Measurements from ENCODE around the gene EIF4G3.
"Not testable (repeated sequence)": the region's sequence is repeated elsewhere in the genome, so short reads cannot be mapped to it uniquely, and the experiment has no call there.

Gene EIF4G3

DNA sequence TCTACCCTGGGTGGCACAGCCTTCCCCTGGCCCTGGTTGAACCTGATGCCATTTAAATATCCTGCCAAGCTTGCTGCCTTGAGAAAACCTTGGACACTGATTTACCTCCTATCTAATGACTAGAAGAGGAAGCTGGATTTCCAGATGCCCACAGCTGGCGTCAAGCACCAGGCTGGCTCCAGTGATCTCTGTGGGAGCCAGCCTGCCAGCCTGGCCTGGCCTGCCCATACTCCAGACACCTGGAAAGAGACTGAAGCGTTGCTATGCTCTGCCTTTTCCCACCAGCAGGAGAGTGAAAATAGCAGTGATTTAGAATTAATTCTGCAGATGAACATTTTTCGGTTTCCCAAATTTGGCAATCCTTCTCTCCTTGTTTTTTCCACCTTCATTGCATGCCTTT, 11.5 kb upstream of the EIF4G3 start:
- DNase-seq: no peak

DNA sequence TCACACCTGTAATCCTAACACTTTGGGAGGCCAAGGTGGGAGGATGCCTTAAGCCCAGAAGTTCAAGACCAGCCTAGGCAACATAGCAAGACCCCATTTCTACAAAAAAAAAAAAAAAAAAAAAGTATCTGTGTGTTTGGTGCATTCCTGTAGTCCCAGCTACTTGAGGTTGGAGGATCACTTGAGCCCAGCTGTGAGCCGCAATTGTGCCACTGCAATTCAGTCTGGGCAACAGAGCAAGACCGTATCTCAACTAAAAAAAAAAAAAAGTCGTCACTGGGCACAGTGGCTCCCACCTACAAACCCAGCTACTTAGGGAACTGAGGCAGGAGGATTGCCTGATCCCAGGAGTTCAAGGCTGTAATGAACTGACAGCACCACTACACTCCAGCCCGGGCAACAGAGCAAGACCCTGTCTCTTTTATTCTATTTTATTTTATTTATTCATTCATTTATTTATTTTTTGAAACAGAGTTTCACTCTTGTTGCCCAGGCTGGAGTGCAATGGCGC, 8.6 kb upstream of the EIF4G3 start:
- DNase-seq: no peak

DNA sequence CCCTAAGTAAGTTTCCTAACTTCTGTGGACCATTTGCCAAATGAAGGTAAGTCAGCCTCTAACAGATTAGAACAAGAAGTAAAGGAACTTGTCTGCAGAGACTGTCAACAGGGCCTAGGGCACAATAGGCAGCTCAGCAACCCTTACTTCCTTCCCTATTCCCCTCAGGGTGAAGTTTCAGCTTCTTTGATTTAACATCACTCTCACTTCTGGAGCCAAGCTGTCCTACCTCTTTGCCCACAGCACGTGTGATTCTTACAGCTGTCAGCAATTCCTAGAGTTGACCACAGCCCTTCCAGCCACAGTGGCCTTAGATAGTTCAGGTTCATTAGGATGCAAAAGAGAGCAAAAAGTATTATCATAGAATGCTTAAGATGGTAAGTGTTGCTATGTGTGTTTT, 7.6 kb upstream of the EIF4G3 start:
- DNase-seq: peak; percentile 50 to 53

DNA sequence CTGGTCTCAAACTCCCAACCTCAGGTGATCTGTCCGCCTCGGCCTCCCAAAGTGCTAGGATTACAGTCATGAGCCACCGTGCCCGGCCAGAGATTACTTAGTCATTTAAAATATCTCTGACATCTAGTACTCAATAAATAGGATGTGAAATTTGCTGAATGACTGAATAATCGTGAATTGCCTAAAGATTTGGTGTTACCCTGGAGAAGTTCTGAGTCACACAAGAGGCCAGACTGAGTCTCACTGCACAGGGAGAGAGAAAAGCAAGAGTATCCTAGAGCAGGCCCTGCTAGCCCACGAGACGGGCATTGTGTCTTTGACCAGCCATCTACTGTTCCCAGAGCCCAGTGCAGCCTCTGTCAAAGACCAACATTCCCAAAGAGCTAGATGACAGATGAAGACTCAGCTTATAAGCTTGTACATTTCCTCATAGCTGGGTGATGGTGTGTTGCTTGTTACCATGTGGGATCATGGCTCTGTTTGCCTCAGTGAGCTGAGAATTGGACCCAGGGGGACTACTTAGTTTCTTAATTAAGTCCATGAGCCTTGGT, 5.6 kb upstream of the EIF4G3 start:
- DNase-seq: peak; percentile 26 to 28

DNA sequence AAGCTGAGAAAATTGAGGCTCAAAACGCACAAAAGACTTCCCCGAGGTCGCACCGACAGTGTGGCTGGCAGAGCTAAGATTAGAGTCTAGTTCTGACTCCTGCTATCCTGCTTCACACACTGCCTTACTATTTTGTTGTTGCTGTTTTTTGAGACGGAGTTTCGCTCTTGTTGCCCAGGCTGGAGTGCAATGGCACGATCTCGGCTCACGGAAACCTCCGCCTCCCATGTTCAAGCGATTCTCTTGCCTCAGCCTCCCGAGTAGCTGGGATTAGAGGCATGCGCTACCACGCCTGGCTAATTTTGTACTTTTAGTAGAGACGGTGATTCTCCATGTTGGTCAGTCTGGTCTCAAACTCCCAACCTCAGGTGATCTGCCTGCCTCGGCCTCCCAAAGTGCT, 1.6 kb upstream of the EIF4G3 start:
- not testable (repeated sequence) for DNase-seq

DNA sequence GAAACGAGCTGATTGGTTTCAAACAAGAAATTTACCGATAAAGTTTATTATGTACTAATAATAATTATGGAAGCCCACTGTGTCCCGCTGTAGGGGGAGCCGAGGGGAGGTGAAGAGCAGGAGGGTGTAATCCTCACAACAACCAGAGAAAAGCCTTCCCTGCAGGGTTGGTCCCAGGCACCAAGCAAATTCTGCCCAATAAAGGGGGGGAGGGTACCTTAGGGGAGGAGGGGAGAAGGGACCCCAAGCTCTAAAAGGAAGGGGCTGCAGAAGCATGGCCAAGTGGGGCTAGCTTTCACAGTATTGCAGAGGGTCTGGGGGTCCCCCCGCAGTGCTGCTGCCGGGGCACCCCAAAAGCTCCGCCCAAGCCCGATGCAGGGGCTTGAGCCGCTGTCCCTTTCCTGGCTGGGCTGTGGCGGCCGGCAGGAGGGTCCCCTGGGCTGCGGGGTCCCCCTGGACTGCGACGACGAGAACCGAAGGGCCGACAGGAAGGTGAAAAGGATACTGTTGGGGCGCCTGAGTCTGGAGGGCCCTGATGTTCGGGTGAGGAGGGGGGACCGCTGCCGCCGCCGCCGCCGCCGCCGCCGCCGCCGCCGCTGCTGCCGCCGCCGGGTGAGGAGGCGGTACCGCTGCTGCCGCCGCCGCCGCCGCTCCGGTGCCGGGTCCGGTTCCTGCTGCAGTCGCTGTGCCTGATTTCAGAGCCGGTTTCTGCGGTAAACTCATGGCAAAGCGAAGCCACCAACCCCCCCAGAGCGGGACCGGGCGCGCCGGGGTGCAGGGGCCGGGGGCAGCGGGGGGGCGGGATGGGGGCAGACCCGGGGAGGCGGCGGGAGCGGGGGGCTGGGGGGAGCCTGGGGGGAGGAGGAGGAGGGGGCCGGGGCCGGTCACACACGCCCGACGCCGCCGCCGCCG, 771 bp downstream of the EIF4G3 start:
- DNase-seq: peak in 1 of 2 donors; percentile 39

DNA sequence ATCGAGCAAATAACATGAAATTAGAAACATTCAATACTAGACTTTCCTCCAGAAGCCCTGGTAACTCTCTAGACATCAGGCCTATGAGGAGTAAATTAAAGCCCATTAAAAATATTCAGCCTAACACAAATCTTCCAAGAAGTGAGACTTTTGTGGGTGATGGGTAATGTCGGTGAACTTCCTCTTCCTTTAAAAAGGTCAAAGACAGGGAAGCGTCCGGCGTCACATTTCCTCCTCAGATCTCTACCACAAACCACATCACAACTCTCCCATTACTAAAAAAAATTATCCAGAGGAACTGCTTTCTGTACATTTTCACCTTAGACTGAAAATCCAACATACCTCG, 1.4 kb downstream of the EIF4G3 start:
- peak; percentile 88 for DNase-seq

DNA sequence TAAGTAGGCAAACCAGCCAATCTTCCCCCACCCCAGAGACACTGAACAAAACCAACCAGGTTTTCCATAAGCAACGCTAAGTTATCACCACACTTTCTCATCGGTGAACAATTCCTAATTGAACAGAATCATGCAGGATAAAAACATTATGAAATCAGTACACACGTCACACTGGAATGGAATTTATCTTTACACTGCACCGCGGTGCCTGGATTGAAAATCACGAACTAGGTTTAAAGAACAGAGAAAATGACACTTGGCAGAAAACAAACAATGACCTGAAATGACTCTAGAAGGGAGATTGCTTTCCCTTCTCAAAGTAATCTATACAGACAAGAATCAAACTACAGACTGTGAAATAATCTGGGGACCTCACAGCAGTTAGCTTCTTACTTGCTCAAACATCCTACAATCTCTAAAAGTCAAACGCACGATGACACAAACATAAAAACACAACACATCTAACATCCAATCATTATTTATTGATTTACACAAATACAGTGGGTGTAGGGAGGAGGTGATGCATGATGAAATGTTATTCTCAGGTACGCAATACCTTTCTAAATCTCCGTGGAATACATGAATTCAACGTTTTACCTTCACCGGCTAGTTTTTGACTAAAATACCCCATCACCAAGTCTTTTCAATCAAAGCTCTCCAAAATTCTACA, 1.9 kb downstream of the EIF4G3 start:
- no peak for DNase-seq

DNA sequence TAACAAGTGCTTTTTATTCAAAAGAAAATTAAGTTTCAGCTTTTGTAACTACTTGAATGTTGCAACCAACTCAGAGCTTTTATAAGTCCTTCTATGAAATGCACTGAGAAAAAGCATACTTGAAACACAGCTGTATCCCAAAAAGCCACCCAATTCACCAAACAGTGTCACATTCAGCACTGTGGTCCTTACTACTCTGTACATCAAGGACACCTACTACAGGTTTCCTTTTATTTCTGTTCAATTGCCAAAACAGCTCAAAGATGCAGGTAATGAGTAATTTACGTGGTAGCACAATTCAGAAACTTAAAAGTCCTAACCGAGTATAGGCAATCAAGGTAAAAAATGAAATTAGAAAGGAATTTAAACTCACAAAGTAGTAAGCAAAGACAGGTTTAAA, 2.5 kb downstream of the EIF4G3 start:
- DNase-seq: no peak

DNA sequence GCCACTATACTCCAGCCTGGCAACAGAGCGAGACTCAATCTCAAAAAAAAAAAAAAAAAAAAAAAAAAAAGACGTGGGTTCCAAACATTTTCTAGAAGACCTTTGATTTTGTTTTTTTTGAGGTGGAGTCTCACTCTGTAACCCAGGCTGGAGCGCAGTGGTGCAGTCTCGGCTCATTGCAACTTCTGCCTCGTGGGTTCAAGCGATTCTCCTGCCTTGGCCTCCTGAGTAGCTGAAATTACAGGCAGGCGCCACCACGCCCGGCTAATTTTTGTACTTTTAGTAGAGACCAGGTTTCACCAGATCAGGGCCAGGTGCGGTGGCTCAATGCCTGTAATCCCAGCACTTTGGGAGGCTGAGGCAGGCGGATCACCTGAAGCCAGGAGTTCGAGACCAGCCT, 3.6 kb downstream of the EIF4G3 start:
- DNase-seq: not testable (repeated sequence)

DNA sequence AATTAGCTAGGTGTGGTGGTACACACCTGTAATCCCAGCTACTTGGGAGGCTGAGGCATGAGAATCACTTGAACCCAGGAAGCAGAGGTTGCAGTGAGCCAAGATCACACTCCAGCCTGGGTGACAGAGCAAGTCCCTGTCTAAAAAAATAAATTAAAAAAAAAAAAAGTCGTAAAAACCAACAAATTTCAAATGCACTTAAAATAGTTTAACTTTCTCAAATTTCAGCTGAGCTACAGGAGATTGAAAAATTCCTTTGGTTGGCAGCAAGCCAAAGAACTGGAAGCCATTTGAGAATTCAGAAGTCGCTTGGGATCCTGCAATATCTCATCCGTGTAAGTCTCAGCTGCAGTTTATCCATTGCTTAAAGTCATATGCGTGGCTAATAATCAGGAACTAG, 5.9 kb downstream of the EIF4G3 start:
- not testable (repeated sequence) for DNase-seq

DNA sequence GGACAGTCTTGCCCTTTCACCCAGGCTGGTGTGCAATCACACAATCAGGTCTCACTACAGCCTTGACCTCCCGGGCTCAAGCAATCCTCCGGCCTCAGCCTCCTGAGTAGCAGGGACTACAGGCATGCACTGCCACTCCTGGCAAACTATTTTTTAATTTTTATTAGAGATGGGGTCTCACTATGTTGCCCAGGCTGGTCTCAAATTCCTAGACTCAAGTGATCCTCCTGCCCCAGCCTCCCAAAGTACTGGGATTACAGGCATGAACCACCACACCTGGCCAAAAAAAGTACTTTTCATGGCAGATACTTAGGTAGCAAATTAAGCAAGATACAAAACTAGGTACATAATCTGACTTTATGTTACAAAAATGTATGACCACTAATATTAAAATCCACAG, 8.3 kb downstream of the EIF4G3 start:
- no peak for DNase-seq

DNA sequence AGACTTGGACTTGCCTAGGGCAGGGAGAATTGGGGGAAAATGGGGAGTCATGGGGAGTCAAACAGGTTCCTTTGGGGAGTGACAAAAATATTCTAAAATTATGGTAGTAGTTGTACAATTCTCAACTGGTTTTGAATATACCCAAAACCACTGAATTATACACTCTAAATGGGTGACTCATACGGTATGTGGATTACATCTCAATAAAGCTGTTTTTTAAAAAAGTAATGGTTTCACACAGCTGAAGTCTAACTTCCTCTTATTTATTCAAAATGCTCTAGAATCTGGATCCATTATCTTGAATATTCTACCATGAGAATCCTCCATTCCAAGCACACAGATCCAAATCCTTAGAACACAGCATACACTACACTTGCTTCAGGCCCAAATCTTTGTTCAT, 11.1 kb downstream of the EIF4G3 start:
- peak in 1 of 2 donors; percentile 61 for DNase-seq

DNA sequence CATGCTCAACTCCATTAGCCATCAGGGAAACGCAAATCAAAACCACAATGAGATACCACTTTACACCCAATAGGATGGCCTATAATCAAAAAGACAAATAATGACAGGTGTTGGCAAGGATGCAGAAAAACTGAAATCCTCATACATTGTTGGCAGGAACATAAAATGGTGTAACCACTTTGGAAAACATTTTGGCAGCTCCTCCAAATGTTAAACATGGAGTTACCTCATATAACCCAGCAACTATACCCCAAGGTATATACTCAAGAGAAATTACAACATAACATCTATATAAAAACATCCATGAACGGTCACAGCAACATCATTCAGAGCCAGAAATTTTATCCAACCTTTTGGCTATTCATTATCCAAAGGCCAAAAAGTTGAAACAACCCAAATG, 11.6 kb downstream of the EIF4G3 start:
- no peak for DNase-seq

DNA sequence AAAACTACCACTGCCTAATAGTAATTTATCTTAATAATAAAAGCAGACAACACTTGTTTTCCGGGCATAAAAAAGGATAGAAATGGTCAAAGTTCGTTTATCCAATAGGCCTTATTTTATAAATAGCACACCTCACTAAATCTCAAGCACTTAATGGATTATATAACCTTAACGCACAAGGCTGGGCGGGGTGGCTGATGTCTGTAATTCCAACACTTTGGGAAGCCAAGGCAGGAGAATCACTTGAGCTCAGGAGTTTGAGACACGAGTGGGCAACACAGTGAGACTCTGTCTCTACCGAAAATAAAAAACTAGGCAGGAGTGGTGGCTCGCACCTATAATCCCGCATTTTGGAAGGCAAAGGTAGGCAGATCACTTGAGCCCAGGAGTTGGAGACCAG, 12.4 kb downstream of the EIF4G3 start:
- DNase-seq: no peak

DNA sequence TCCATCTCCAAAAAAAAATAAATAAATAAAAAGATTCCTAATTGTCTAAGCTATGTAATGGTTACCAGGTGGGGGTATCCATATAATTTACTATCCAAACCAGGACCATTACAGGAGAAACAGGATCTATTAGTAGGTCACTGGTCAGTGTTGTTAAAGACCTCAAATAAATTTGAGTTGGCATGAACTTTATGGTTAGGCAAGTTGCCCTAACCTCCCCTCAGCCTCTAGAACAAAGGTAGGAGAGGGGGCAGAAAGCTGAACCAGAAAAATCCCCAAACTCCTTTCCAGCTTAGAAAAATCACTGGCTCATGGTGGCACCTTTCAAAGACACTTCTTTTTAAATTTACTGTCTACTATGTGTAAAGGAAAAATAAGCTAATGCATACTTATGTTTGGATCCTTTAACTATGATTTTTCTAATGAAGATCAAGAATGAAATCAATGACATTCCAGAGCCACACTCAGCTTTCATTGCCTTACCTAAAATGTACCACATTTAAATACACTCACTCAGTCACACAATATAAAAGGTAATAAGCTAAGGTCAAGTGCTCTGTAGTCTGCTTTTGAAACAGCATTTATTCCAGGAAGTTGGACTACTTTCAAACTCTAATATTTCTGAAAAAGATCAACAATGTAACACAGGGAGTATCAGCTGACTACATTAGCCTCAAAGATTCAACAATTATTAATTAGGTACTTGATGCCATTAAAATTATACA, 13.8 kb downstream of the EIF4G3 start:
- no peak for DNase-seq

DNA sequence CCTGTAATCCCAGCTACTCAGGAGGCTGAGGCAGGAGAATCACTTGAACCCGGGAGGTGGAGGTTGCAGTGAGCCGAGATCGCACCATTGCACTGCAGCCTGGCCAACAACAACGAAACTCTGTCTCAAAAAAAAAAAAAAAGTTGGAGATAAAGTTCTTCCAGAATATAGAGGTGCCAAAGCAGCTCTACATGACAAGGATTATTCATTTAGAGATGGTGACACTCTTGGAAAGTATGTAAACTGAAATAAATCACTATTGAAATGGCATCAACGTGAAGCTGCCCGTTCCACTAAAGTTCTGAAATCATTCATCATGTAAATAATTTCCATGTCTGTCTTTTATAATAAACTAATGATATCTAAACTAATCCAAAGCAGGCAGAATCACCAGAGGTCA, 14.9 kb downstream of the EIF4G3 start:
- no peak for DNase-seq

DNA sequence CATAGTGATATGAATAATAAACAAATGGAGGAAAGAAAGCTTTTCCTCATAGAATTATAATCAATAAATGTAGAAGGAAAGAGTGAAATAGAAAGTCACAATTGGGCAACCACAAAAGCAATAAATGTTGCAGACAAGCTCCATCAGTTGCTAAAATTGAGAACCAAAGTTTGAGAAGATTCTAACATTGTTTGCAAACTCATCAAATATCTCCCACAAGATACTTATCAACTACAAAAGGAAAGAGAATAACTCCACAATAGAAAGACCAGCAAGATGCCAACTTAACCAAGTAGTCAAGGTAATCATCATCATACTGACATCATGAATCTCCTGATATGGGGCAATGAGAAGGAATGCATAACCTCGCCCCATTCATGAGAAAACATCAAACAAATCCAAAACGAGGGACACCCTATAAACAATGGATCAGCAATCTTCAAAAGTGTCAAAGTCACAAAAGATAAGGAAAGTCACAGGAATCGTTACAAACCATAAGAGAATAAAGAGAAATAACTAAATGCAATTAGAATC, 16.4 kb downstream of the EIF4G3 start:
- no peak for DNase-seq

DNA sequence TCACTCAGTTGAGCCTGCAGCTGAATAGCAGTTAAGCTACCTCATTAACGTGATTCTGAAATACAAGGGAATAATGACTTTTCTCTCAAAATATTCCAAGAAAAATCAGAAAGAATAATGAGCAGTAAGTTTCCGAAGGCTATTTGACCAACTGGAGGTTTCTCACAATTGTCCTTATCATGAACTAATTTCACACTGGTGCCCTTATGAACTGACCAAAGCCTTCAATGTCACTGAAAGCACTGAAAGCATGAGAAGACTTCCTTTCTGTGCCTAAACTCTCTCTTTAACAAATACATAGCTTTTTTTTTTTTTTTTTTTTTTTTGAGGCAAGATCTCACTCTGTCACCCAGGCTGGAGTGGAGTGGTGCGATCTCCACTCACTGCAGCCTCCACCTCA, 18.8 kb downstream of the EIF4G3 start:
- no peak for DNase-seq

DNA sequence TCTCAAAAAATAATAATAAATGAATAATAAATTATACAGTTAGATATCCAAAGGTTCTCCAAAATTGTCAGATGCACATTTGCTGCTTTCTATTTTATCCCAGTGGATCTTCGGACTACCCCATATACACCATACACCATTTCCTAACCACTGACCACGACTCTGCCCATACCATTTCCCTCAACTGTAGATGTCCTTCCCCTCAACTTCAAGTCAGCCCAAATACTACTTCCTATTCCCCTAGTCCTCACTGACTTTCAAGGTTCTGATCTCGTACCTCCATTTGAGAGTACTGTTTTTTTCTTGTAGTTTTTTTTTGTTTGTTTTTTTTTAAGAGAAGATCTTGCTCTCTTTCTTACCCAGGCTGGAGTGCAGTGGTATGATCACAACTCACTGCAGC, 19.6 kb downstream of the EIF4G3 start:
- DNase-seq: peak in 1 of 2 donors; percentile 25

DNA sequence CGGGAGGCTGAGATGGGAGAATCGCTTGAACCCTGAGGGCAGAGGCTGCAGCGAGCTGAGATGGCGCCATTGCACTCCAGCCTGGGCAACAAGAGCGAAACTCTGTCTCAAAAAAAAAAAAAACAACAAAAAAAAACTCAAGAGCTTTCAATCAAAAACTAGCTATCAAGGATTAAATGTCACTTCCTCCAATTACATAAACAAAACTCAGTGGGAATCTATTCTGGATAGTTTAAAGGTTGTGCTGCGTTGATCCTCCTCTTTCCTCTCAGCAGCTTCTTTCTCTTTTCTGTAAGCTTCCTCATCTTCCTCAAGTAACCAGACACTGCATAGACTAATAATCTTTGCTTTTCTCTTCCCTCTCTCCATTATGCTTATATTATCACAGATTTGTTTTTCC, 20.7 kb downstream of the EIF4G3 start:
- DNase-seq: no peak

DNA sequence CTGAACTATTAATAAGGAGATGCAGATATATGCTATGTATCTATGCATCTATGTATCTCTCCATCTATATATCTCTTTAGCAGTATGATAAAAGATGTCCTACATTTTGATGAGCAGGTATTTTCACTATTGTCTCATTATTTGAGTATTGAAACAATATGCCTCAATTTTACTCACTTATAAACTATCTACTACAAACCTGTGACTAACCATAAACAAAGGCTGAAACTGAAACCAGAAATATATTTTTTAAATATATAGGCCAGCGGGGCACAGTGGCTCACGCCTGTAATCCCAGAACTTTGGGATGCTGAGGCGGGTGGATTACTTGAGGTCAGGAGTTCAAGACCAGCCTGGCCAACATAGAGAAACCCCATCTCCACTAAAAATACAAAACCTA, 22.0 kb downstream of the EIF4G3 start:
- no peak for DNase-seq

DNA sequence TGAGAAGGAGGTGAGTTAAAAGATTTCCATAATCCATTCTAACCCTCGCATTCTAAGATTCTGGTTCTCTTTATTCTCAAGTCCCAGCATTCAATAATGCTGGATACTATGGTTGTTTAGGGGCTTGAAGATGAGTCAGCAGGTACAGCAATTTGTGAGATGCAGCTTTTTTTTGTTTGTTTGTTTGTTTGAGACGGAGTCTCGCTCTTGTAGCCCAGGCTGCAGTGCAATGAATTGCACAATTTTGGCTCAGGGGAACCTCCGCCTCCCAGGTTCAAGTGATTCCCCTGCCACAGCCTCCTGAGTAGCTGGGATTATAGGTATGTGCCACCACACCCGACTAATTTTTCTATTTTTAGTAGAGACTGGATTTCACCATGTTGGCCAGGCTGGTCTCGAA, 23.3 kb downstream of the EIF4G3 start:
- no peak for DNase-seq

All from inflammatory macrophage (primary cell).